GM21619 (cell line): ENCODE results near the gene SERINC2.

Source experiments
- ATAC-seq: cut with Tn5 transposase; IDR thresholded peaks from one replicate; pipeline ENCODE4 v1.9.1; 2021; ENCODE audit not compliant: unreplicated experiment

Gene SERINC2

GRCh38 chr1:31412732-31413404 lies at the start of gene SERINC2:
TSS of gene SERINC2 (plus strand) at chr1:31413213. CDS start at chr1:31413266, 53 bp downstream.
- no peak for ATAC-seq

GRCh38 chr1:31364561-31365250 lies 48.3 kb upstream of the SERINC2 start:
- no peak for ATAC-seq

GRCh38 chr1:31366796-31367195 lies 46.2 kb upstream of the SERINC2 start:
- ATAC-seq: no peak

GRCh38 chr1:31368611-31369107 lies 44.4 kb upstream of the SERINC2 start:
- ATAC-seq: no peak

- ATAC-seq: no peak
Observed at GRCh38 chr1:31370021-31370420, 43.0 kb upstream of the SERINC2 start.

- ATAC-seq: no peak
Observed at GRCh38 chr1:31370565-31370964, 42.4 kb upstream of the SERINC2 start.

GRCh38 chr1:31371121-31371959 lies 41.7 kb upstream of the SERINC2 start:
- ATAC-seq: no peak

- ATAC-seq: no peak
Observed at GRCh38 chr1:31372051-31372450, 41.0 kb upstream of the SERINC2 start.

GRCh38 chr1:31372751-31373055 lies 40.3 kb upstream of the SERINC2 start:
- ATAC-seq: no peak

- ATAC-seq: no peak
Observed at GRCh38 chr1:31373056-31373896, 39.7 kb upstream of the SERINC2 start, which contains the start of gene FABP3. TSS of gene FABP3 (minus strand) at chr1:31373076. CDS start at chr1:31373014, 62 bp downstream.

GRCh38 chr1:31373897-31374486 lies 39.0 kb upstream of the SERINC2 start:
- no peak for ATAC-seq

GRCh38 chr1:31374511-31375196 lies 38.4 kb upstream of the SERINC2 start:
- ATAC-seq: no peak

- ATAC-seq: no peak
Observed at GRCh38 chr1:31376375-31377134, 36.5 kb upstream of the SERINC2 start.

GRCh38 chr1:31377364-31377863 lies 35.6 kb upstream of the SERINC2 start:
- ATAC-seq: no peak

GRCh38 chr1:31378001-31378400 lies 35.0 kb upstream of the SERINC2 start:
- no peak for ATAC-seq

GRCh38 chr1:31380181-31380580 lies 32.8 kb upstream of the SERINC2 start:
- ATAC-seq: no peak

GRCh38 chr1:31381394-31382294 lies 31.4 kb upstream of the SERINC2 start:
- ATAC-seq: no peak
